IPS-18c (cell line): ENCODE data around the gene ENOSF1.

Experiments
- H3K4me3 ChIP-seq: 2 replicates; pipeline ENCODE4 v1.7.0; 2013; ENCODE audit warnings: low read depth, mild to moderate bottlenecking, low read length, moderate library complexity; ENCODE audit not compliant: insufficient read depth
- H3K9me3 ChIP-seq: one replicate; pipeline ENCODE4 v1.6.1; 2013; ENCODE audit warnings: mild to moderate bottlenecking, low read length, moderate library complexity; ENCODE audit not compliant: control insufficient read depth, insufficient read depth

Gene ENOSF1

DNA sequence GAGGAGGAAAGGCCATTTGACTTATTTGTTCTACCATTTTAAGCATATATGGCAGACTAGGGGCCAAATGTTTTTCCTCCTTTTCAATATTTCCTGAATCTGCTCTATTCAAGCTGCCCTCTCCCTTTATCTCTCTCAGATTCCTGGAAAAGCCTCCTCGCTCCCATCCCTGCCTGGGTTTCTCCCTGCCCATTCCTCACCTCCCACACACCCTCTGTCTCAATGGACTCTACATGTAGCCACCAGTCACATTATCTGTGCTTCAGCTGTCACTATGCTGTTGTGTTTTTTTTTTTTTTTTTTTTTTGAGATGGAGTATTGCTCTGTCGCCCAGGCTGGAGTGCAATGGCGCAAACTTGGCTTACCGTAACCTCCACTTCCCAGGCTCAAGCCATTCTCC is 32.0 kb downstream of the ENOSF1 start:
- no peak overlapping the region for H3K4me3 ChIP-seq

DNA sequence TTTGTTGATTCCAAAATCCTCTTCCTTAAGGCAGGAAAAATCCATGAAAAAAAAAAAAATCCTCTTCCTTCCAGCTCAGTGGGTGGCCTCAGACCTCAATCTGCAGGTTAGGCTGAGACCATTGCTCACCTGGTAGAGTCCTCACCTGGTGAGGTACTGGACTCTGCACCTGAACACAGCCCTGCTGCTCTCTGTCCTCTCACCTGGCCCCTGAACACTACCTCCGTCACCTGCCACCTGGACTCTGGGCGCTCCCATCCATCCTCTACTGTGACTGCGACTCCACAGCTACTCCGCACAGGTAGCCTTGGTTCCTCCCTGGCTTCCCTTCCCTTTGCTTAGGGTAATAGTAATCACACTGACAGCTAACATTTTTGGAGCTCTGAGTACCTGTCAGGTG is 32.9 kb downstream of the ENOSF1 start:
- H3K4me3 ChIP-seq = no peak overlapping the region
- peaks cover 2% of the 10 kb centered on the region for H3K9me3 ChIP-seq

More for the DNA sequence above, 32.0 kb downstream of the ENOSF1 start:
- peaks cover 2% of the 10 kb centered on the region for H3K9me3 ChIP-seq

GRCh38 chr18:678482-679182 is 33.8 kb downstream of the ENOSF1 start:
- no peak overlapping the region for H3K4me3 ChIP-seq
- H3K9me3 ChIP-seq = peaks cover 2% of the 10 kb centered on the region

GRCh38 chr18:677951-678381 is 34.5 kb downstream of the ENOSF1 start:
- no peak overlapping the region for H3K4me3 ChIP-seq
- peaks cover 2% of the 10 kb centered on the region for H3K9me3 ChIP-seq

DNA sequence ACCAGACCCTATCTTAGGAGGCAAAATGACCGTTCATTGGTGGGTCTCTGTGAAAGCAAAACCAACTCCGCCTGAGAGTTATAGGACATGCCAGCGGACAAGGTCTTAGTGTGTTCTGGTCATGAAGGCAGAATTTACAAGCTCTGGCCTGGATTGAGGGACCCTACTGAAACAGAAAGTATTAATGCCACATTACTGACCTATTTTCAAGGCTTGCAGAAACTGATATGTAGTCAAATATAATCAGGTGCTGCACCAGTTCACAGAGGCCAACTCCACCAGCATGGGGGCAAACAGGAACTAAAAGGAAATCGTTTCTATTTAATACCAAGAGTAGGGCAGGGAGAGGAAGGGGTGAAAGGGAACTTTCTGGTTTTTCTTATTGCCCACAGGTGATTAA is 35.3 kb downstream of the ENOSF1 start:
- no peak overlapping the region for H3K4me3 ChIP-seq
- H3K9me3 ChIP-seq = peaks cover 2% of the 10 kb centered on the region

DNA sequence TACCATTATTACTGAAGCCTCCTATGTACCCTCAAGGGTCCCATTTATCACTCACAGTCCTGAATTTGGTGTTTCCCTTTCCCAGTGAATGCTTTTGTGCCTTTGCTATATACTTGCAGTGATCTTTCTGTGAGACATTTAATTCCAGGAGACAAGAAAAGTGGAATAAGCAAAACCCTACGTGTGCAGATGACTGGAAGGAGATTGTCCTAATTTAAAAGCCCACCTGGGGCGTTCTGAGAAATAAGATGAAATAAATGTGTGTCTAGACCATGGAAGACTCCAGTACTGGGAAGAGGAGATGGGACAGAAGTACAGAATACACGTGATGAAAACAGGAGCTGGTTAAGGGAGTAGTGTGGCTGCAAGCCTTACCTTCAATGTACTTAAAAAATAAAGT is 35.7 kb downstream of the ENOSF1 start:
- Histone ChIP-seq H3K4me3 (no peak overlapping the region), H3K9me3 (peaks cover 2% of the 10 kb centered on the region)

DNA sequence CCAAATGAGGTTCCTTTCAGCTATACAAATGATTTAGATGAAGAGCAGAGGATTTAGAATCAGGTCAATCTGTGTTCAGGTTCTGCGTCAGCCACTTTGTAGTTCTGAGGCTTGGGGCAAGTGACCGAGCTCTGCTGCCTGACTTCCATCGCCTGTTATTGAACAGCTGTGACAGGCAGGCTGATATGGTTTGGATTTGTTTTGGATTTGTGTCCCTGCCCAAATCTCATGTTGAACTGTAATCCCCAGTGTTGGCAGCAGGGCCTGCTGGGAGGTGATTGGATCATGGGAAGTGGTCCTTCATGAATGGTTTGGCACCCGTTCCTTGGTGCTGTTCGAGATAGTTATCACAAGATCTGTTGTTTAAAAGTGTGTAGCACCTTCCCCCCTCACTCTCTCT is 36.4 kb downstream of the ENOSF1 start:
- Histone ChIP-seq H3K4me3 (no peak overlapping the region), H3K9me3 (peaks cover 2% of the 10 kb centered on the region)

GRCh38 chr18:675307-675706 is 37.1 kb downstream of the ENOSF1 start:
- Histone ChIP-seq H3K9me3 (peaks cover 2% of the 10 kb centered on the region), H3K4me3 (no peak overlapping the region)

DNA sequence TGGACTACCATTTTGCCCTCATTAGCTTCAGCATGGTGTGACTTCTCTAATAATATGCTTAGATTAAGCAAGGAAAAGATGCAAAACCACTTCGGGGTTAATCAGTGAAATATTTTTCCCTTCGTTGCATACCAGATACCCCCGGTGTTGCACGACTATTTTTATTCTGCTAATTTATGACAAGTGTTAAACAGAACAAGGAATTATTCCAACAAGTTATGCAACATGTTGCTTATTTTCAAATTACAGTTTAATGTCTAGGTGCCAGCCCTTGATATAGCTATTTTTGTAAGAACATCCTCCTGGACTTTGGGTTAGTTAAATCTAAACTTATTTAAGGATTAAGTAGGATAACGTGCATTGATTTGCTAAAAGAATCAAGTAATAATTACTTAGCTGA is 38.7 kb downstream of the ENOSF1 start:
- Histone ChIP-seq H3K9me3 (no peaks in the 10 kb centered on the region), H3K4me3 (no peak overlapping the region)

- Histone ChIP-seq H3K9me3 (no peaks in the 10 kb centered on the region), H3K4me3 (no peak overlapping the region)
Measured at GRCh38 chr18:673317-673716, 39.1 kb downstream of the ENOSF1 start.

DNA sequence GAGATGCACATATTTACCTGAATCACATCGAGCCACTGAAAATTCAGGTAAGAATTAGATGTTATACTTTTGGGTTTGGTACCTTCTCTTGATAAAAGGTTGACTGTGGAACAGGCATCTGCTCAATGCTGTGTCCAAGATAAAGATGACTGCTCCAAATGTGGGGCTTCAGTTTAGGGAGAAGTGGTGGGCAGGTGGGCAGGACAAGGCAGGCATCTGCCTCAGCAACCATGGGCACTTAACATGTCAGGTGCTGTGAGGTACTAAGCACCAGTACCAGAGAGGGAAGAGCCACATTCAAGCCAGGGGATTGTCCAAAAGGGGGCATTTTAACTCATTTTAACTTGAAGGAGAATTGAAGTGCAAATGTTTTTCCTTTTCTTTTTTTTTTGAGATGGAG is 41.0 kb downstream of the ENOSF1 start:
- H3K9me3 ChIP-seq = peaks cover 2% of the 10 kb centered on the region
- H3K4me3 ChIP-seq = no peak overlapping the region

DNA sequence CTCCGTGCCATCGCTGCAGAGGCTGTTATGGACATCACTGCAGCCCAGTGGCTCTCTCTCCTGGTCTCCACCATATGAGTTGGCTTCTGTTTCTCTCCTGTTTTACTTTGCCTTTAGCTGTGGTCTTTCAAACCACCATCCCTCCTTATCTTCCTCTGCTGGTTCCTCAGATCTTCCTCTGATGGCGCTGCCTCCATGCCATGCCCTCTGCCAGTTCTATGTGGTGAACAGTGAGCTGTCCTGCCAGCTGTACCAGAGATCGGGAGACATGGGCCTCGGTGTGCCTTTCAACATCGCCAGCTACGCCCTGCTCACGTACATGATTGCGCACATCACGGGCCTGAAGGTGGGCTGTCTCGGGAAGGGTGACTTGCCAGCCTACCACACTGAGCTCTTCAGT is 41.9 kb downstream of the ENOSF1 start:
- H3K4me3 ChIP-seq = no peak overlapping the region
- H3K9me3 ChIP-seq = peaks cover 2% of the 10 kb centered on the region

GRCh38 chr18:669077-669476 is 43.4 kb downstream of the ENOSF1 start:
- Histone ChIP-seq H3K4me3 (no peak overlapping the region), H3K9me3 (peaks cover 2% of the 10 kb centered on the region)

GRCh38 chr18:668260-668659 is 44.2 kb downstream of the ENOSF1 start:
- Histone ChIP-seq H3K4me3 (no peak overlapping the region), H3K9me3 (peaks cover 2% of the 10 kb centered on the region)

DNA sequence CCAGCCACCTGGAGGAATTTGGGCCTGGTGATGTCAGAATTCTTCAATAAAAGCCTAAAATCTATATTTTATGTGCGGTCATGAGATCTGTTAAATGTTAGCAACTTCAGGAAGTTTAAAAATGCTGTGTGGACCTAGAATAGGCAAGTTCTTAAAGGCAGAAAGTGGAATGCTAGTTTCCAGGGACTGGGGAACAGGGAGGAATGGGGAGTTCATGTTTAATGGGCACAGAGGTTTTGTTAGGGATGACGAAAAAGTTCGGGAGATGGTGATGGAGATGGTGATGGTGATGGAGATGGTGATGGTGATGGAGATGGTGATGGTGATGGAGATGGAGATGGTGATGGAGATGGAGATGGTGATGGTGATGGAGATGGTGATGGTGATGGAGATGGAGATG is 45.8 kb downstream of the ENOSF1 start:
- peaks cover 2% of the 10 kb centered on the region for H3K9me3 ChIP-seq
- no peak overlapping the region for H3K4me3 ChIP-seq

- Histone ChIP-seq H3K4me3 (no peak overlapping the region), H3K9me3 (peaks cover 2% of the 10 kb centered on the region)
Measured at GRCh38 chr18:666177-666576, 46.3 kb downstream of the ENOSF1 start.

DNA sequence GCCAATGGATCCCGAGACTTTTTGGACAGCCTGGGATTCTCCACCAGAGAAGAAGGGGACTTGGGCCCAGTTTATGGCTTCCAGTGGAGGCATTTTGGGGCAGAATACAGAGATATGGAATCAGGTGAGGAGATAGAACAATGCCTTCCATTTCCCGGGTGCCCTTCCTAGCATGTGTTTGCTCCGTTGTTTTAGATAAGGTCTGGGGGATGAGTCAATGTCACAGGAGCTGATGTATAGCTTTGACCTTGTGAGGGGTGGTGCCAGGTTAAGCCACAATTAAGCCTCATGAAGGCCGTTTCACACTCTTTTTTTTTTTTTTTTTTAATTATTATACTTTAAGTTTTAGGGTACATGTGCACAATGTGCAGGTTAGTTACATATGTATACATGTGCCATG is 50.2 kb downstream of the ENOSF1 start:
- no peak overlapping the region for H3K4me3 ChIP-seq
- H3K9me3 ChIP-seq = peaks cover 4% of the 10 kb centered on the region

GRCh38 chr18:659597-659996 is 52.8 kb downstream of the ENOSF1 start:
- Histone ChIP-seq H3K9me3 (peaks cover 2% of the 10 kb centered on the region), H3K4me3 (no peak overlapping the region)

GRCh38 chr18:658947-659533 is 53.4 kb downstream of the ENOSF1 start:
- H3K9me3 ChIP-seq = peaks cover 2% of the 10 kb centered on the region

More at GRCh38 chr18:658947-659533, 53.4 kb downstream of the ENOSF1 start:
- peak overlapping the region; percentile 93 for H3K4me3 ChIP-seq
